AML-193 (cell line): Measurements from ENCODE around the gene ZGPAT.
"Not testable (repeated sequence)": the region's sequence is repeated elsewhere in the genome, so short reads cannot be mapped to it uniquely, and the experiment has no call there.

Experiments used
- DNase-seq, 2 experiments: peaks; one replicate each; lab custom pipeline; 2025; lab: John Stamatoyannopoulos, UW

The ZGPAT gene

DNA sequence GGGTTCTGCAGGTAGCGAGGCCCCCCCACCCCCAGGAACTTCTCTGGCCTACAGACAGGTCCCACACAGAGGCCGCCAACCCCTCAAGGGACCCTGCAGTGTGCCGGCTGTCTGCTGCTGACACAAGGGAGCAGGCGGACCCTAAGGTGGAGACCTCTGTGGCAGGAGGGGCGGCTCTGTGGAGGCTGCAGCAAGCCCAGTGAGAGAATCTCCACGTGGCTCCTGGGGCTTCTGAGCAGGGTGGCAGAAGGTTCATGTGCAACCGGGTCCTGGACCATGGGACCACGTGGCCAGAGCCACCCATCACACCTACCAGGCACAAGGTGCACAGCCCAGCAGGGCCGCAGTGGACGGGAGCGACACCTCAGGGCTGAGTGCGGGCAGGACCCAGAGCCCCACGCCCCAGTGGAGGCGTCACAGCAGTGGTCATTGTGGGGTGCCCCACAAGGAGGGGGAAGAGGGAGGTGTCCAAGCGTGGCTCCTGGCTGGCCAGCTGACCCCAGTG is 4.3 kb upstream of the ZGPAT start:
- no peak for DNase-seq

DNA sequence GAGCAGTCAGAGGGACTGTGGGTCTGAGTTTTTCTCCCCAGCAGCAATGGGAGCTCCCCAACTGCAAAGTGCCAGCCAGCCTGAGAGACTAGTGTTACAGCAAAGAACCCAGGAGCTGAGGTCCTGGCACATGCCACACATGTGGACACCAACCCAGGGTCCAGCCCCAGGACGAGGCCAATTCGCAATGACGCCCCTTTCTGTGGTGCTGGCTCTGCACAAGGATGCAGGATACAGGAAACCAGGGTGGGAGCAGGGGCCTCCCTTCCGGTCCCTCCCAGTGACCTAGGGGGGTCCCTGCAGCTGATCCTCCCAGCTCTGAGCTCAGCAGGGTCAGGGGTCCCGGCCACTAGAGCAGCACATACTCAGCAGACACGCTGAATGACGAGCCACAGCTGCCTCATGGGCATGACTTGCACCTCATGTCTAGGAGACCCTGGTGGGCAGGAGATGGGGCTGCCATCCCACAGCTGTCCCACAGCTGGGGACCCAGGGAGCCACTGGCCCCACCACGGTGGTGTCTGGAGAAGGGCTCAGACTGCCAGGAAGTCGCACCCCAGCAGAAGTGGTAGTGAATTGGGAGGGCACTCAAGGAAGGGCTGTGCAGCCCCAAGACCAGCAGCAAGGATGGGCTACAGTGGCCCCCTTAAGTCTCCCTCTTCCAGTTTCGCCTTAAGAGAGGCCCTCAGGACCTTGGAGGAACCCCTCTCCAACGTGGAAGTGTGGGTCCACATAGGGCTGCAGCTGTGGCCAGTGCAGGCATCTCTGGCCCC is 3.7 kb upstream of the ZGPAT start:
- no peak for DNase-seq

DNA sequence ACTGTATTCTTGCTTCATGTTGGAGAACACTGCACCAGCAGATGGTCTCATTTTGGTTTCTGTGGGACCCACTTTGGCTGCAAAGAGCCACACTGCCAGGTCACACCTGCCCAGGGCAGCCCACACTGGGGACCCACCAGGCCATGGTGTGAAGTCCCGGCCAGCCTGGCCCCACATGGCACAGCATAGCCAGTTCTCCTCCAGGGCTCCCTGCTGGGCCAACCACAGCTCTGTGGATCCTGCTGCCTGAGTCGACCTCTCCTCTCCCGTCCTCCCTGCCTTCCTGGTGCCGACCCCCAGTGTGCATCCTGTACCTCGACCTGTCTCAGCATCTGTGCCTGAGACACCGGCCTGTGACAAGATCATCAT is 3.1 kb upstream of the ZGPAT start:
- no peak for DNase-seq

DNA sequence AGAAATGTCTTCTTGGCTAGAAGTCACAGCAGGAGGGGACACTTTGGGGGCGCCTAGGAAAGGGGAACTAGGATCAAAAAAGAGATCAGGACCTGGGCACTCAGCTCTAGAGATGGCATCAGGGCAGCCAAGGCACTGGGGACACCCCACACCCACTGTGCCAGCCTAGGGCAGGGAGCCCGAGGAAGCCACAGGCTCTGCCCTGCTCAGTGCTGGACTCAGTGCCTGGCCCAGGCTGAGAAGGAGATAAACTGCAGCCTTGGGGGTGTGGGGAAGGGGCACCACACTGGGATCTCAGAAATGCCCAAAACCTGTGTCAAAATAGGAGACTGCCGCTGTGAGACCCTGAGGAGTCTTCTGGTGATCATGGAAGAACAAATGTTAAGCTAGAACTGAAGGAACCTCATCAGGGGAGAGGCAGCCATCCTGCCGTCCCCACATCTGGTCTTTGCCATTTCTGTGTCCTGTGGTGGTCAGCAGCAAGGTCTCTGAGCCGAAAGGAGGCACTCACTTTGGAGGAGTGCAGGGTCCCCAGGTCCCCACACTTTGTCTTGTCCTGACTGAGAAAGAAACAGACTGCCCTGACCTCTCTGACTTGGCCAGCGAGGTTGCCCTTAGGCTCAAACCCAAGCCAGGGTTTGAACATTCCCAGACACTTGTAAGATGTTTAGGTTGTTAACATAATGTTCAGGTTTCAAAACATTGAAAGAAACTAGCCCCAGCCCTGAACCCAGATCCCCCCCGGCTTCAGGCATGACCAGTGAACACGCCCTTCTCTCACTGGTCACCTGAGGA is 2.4 kb upstream of the ZGPAT start:
- DNase-seq = no peak

DNA sequence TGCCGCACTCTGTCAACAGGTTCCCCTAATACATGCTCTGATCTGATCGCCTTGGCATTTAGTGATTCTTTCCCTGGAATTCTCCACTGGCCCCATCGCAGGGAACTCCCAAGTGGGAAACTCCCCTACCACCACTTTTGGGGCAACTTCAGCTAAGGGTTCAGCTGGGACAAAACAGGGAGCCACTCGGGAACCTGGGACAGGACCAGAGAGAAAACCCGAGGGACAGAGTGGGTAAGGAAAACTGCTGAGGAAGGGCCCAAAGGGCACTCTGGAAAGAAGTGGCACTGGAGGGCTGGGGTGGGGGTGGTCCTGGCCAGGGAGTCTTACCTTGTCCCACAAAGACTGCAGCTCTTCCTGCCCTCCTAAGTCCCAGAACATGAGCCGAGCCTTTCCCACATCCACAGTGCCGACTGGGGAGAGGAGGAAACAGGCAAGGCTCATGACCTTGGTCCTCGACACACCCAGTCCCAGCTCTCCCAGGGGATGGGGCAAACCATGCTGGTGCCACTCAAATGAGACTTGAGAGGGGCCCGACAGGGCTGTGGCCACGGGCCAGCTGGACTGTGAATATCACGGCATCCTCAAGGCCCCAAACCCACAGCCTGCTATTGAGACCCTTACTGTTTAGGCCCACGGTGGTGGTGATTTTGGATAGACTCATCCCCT is 1.7 kb upstream of the ZGPAT start:
- DNase-seq = no peak

DNA sequence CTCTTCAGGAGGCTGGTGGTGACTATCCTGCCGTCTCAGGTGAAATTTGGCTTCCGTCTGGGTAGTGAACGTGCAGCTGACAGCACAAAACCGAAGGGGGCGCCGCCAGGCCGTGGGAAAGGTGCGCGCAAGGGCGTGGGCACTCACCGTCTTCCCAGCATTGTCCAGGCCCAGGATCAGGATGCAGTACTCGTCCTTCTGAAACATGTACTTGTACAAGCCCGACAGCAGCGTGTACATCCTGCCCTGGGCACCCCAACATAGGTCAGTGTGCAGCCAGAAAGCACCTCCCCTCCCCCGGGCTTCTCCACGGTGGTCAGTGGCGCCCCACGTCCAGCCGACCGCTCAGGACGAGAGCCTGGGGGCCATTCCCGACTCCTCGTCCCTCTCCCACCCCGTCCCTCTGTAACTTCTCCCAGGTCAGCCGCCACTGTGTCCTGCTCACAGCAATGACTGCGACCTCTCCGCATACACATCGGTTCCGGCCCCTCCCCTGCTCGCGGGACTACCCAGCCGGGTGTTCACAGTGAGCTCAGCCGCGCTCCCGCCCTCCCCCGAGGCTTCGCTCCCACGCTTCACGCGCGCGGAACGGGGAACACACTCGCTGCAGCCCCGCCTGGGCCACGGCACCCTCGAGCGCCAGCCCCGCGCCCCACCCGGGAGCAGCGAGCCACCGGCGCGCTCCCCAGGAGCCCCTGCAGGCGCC is 834 bp upstream of the ZGPAT start:
- DNase-seq = no peak

DNA sequence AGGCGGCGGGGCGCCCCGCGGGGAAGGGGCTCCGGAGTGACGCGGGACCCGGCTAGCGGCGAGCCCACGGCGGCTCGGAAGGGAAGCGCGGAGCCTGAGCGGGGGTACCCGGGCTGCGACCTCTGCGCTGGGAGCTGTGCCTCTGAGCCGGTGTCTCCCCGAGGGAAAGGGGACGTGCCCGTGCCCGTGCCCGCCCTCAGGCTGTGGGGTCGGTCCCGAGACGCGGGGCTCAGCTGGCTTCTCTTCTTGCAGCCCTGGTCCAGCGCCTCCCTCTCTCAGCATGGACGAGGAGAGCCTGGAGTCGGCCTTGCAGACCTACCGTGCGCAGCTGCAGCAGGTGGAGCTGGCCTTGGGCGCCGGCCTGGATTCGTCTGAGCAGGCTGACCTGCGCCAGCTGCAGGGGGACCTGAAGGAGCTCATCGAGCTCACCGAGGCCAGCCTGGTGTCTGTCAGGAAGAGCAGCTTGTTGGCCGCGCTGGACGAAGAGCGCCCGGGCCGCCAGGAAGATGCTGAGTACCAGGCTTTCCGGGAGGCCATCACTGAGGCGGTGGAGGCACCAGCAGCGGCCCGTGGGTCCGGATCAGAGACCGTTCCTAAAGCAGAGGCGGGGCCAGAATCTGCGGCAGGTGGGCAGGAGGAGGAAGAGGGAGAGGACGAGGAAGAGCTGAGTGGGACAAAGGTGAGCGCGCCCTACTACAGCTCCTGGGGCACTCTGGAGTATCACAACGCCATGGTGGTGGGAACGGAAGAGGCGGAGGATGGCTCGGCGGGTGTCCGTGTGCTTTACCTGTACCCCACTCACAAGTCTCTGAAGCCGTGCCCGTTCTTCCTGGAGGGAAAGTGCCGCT is 686 bp downstream of the ZGPAT start:
- DNase-seq = no peak

DNA sequence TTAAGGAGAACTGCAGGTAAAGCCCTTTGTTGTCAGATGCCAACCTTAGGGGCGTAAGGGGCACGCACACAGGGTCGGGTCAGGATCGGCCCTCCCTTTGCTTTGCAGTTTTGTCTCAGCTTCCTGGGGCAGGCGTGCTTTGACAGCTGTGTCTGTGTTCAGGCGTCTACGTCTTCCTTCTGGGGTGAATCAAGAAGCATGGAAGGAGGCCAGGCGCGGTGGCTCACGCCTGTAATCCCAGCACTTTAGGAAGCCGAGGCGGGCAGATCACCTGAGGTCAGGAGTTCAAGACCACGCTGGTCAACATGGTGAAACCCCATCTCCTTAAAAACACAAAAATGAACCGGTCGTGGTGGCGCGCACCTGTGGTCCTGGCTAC is 1.3 kb downstream of the ZGPAT start:
- DNase-seq = no peak

DNA sequence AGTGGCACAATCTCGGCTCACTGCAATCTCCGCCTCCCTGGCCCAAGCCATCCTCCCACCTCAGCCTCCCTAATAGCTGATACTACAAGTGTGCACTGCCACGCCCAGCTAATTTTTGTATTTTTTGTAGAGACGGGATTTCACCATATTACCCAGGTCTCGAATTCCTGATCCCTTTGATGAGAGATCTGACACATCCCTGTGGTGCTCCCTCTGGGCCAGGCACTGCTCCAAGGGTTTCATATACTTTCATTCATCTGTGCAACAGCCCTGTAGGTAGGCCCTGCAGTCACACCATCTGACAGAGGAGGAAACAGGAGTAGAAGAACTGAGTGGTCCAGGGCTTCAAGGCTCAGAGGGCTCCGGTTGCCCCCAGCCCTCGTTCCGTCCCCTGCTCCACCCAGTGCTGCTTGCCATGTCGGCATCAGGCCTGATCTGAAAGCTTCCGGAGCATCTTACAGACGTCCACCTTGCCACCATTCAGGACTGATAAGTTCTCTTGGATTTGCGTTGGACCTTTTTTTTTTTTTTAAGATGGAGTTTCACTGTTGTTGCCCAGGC is 3.3 kb downstream of the ZGPAT start:
- DNase-seq = no peak

DNA sequence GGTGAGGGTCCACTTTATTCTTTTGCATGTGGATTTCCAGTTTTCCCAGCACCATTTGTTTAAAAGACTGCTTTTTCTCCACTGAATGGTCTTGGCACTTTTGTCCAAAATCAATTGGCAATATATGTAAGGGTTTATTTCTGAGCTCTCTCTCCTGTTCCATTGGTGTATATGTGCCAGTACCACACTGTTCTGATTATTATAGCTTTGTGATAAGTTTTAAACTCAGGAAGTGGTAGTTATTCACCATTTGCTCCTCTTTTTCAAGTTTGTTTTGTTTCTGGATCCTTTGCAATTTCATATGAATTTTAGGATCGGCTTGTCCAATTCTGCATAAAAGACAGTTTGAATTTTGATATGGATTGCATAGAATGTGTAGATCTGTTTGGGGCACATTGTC is 4.4 kb downstream of the ZGPAT start:
- no peak for DNase-seq

DNA sequence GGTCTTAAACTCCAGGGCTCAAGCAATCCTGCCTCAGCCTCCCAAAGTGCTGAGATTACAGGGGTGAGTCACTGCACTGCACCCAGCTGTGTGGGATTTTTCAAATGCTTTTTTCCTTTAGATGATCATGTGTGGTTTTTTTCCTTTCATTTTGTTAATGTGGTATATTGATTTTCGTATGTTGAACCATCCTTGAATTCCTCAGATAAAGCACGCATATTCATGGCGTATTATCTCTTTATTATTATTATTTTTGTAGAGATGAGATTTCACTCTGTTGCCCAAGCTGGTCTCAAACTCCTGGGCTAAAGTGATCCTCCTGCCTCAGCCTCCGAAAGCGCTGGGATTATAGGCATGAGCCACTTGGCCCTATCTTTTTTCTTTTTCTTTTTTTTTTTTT is 7.0 kb downstream of the ZGPAT start:
- DNase-seq = no peak

DNA sequence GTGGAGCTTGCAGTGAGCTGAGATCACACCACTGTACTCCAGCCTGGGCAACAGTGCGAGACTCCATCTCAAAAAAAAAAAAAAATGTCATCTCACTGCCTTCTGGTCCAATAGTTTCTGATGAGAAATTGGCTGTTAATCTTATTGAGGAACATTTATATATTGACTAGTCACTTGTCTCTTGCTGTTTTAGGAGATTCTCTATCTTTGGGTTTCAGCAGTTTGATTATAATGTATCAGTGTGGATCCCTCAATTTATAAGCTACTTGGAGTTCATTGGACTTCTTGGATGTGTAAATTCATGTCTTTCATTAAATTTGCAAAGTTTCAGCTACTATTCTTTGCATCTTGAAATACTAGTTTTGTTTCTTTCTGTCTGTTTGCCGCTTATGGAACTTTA is 11.2 kb downstream of the ZGPAT start:
- no peak for DNase-seq

DNA sequence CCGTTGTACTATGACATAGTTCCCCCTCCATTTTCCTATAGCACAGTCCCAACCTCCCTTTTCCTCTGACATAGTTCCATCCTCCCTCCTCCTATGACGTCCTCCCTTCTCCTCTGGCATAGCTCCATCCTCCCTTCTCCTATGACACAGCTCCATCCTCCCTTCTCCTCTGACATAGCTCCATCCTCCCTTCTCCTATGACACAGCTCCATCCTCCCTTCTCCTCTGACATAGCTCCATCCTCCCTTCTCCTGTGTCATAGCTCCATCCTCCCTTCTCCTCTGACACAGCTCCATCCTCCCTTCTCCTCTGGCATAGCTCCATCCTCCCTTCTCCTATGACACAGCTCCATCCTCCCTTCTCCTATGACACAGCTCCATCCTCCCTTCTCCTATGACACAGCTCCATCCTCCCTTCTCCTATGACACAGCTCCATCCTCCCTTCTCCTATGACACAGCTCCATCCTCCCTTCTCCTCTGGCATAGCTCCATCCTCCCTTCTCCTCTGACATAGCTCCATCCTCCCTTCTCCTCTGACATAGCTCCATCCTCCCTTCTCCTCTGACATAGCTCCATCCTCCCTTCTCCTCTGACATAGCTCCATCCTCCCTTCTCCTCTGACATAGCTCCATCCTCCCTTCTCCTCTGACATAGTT is 15.3 kb downstream of the ZGPAT start:
- not testable (repeated sequence) for DNase-seq

DNA sequence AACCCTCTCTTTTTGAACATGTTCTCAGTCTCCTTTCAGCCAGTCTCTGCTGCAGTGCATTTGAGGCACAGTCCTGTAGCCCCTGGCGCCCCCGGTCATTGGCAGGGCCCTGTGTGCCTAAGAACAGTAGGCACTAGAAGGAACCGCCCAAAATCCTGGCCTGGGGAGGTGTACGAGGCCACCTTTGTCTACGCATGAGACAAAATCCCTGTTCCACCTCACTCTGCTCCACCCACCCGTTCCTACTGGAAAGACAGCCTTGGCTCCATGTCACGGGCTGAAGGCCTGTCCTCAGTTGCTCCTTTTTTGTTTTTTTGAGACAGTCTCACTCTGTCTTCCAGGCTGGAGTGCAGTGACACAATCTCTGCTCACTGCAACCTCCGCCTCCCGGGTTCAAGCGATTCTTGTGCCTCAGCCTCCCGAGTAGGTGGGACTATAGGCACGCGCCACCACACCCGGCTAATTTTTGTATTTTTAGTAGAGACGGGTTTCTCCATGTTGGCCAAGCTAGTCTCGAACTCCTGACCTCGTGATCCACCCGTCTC is 22.4 kb downstream of the ZGPAT start:
- DNase-seq = not testable (repeated sequence)

DNA sequence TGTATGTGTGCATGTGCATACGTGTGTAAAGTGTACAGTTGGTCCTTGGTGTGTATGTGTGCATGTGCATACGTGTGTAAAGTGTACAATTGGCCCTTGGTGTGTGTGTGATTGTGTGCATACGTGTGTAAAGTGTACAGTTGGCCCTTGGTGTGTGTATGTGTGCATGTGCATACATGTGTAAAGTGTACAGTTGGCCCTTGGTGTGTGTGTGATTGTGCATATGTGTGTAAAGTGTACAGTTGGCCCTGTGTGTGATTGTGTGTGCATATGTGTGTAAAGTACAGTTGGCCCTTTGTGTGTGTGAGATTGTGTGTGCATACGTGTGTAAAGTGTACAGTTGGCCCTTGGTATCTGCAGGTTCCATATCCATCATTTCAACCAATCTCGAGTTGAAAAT is 23.6 kb downstream of the ZGPAT start:
- DNase-seq = no peak

DNA sequence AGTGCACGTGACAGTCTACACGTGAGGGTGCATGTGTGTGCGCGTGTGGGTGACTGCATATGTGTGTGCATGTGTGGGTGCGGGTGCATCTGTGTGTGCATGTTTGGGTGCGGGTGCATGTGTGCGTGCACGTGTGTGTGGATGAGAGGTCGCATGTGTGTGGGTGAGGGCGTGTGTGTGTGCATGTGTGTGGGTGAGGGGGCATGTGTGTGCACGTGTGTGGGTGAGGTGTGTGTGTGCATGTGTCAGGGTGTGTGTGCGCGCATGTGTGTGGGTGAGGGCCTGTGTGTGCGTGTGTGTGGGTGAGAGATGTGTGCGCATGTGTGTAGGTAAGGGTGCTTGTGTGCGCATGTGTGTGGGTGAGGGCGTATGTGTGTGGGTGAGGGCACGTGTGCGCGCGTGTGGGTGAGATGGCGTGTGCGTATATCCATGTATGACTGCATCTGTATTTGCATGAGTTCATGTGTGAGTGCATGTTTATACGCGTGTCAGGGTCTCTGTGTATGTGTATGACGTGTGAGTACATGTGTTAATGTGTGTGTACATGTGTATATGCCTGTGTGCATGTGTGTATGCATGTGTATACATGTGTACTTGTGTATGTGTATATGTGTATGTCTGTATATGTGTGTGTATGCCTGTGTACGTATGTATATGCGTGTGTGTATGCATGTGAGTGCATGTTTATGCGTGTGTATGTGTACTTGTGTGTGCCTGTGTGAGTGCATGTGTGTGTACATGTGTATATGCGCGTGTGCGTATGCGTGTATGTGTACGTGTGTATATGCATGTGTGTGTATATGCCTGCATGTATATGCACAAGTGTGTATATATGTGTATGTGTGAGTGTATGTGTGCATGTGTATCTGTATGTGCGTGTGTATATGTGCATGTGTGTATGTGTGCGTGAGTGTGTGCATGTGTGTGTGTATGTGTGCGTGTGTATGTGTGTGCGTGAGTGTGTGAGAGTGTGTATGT is 24.6 kb downstream of the ZGPAT start:
- no peak for DNase-seq

DNA sequence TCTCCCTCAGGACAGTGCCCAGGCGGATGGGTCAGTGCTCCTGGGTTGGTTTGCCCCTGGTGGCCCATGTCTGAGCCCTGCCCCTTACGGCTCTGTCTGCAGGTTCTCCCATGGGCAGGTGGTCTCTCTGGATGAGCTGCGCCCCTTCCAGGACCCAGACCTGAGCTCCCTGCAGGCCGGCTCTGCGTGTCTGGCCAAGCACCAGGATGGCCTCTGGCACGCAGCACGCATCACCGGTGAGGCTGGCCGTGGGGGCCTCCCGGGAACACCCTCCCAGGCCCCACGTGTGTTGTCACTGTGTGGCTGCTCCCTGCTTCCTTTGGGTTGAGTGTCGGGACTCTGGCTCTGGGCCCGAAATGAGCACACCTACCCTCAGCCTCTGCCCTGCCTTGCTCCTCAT is 25.3 kb downstream of the ZGPAT start:
- DNase-seq = no peak

DNA sequence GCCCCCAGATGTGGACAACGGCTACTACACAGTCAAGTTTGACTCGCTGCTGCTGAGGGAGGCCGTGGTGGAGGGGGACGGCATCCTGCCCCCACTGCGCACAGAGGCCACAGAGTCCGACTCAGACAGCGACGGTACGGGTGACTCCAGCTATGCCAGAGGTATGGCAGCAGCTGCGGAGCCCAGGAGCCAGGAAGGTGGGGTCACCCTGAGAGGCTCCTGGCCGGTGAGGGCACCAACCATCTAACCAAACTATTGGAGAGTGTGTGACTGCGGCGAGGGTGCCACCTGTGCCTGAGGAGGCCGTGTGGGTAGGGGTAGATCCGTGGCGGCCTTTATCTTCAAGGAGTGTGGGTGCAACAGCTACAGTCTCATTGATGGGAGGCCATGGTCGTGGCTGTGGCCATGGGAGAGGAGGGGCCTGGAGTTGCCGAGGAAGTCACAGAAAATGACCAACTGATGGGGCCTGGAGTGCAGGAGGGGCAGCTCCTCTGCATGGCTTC is 25.8 kb downstream of the ZGPAT start:
- DNase-seq = no peak
